Common myeloid progenitor, CD34-positive (primary cell): ENCODE measurements around the gene SORD.
A peak's percentile ranks its signal among the peaks of the same experiment; 100 is the strongest.
"Not testable (repeated sequence)": the region's sequence is repeated elsewhere in the genome, so short reads cannot be mapped to it uniquely, and the experiment has no call there.

Source experiments
- CTCF ChIA-PET: fragments of 350-600 bp; sonication (Branson Sonifier 250); formaldehyde crosslinking; loops from one replicate; lab custom pipeline; 2021; ENCODE audit warnings: antibody characterized with exemption; lab: Charles Lee
- POLR2A ChIA-PET: fragments of 350-600 bp; sonication (Branson Sonifier 250); formaldehyde crosslinking; loops from one replicate; lab custom pipeline; 2021; ENCODE audit warnings: antibody characterized with exemption; lab: Charles Lee
- DNase-seq, 3 donors: peaks; one replicate each; pipeline versions ENCODE4 v3.0.0 to v3.0.0-alpha.2; 2013
- H3K27ac ChIP-seq, 2 experiments: 1 replicate in 1 of 2; 2 replicates in 1 of 2; pipeline ENCODE4 v1.7.0; 2013; ENCODE audit warnings: inconsistent platforms in 2 of 2, low read length in 2 of 2, mild to moderate bottlenecking in 2 of 2, low read depth in 1 of 2, moderate library complexity in 1 of 2; ENCODE audit not compliant: severe bottlenecking in 2 of 2, insufficient read depth in 1 of 2, poor library complexity in 1 of 2
- H3K27me3 ChIP-seq, 5 experiments: replicated peaks in 2 of 5; 1 replicate in 3 of 5; 2 replicates in 2 of 5; pipeline versions ENCODE4 v1.6.1 to v1.7.0; 2013; ENCODE audit warnings: low read length in 4 of 5, mild to moderate bottlenecking in 2 of 5, moderate library complexity in 2 of 5, inconsistent platforms in 1 of 5; ENCODE audit not compliant: insufficient read depth in 5 of 5, control insufficient read depth in 4 of 5
- H3K36me3 ChIP-seq, 4 experiments: 1 replicate in 2 of 4; 2 replicates in 2 of 4; pipeline versions ENCODE4 v1.6.1 to v1.7.0; 2013; ENCODE audit warnings: low read length in 3 of 4, control low read depth in 1 of 4, mild to moderate bottlenecking in 1 of 4; ENCODE audit not compliant: control insufficient read depth in 4 of 4, insufficient read depth in 4 of 4
- H3K4me1 ChIP-seq, 4 experiments: 1 replicate in 3 of 4; 2 replicates in 1 of 4; pipeline versions ENCODE4 v1.6.1 to v1.7.1; 2013; ENCODE audit warnings: low read length in 3 of 4, mild to moderate bottlenecking in 3 of 4, control low read depth in 1 of 4, inconsistent platforms in 1 of 4, moderate library complexity in 1 of 4; ENCODE audit not compliant: control insufficient read depth in 4 of 4, insufficient read depth in 4 of 4; ENCODE audit errors: control extremely low read depth in 1 of 4
- H3K4me3 ChIP-seq, 7 experiments: 1 replicate in 4 of 7; 2 replicates in 3 of 7; pipeline versions ENCODE4 v1.5.1 to v1.7.0; 2013; ENCODE audit warnings: mild to moderate bottlenecking in 7 of 7, low read length in 6 of 7, moderate library complexity in 6 of 7, inconsistent platforms in 2 of 7, low read depth in 2 of 7, control low read depth in 1 of 7; ENCODE audit not compliant: insufficient read depth in 4 of 7, control insufficient read depth in 1 of 7; ENCODE audit errors: extremely low read depth in 1 of 7
- H3K9me3 ChIP-seq, 5 experiments: 1 replicate in 4 of 5; 2 replicates in 1 of 5; pipeline versions ENCODE4 v1.6.1 to v1.7.1; 2013; ENCODE audit warnings: low read length in 4 of 5, mild to moderate bottlenecking in 2 of 5, inconsistent platforms in 1 of 5, low read depth in 1 of 5, moderate library complexity in 1 of 5; ENCODE audit not compliant: control insufficient read depth in 4 of 5, insufficient read depth in 2 of 5; ENCODE audit errors: control extremely low read depth in 1 of 5
- WGBS: methylation state at CpG from one replicate; pipeline ENCODE4 v1.1.5; 2013; ENCODE audit not compliant: insufficient coverage; 5-methylcytosine and 5-hydroxymethylcytosine counted together

SORD gene

DNA sequence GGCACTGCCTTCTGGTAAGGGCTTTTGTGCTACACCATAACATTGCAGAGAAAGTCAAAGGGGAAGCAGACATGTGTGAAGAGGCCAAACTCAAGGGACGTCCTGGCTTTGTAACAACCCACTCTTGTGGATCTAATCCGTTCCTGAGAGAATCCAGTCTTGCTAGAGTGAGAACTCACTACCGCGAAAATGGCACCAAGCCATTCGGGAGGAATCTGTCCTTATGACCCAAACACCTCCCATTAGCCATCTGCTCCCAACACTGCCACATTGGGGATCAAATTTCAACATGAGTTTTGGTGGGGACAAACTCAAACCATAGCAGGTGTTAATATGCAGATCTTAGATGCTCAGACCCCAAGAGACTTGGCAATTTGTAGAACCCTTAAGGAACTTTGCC lies 56.2 kb downstream of the SORD start:
- H3K4me1 ChIP-seq, H3K27me3 ChIP-seq, DNase-seq, H3K27ac ChIP-seq, CTCF ChIA-PET, H3K4me3 ChIP-seq, POLR2A ChIA-PET, H3K9me3 ChIP-seq, H3K36me3 ChIP-seq: not testable (repeated sequence)
- 89% methylated on average over 5 of the region's 5 CpGs for WGBS

- H3K4me3 ChIP-seq, H3K4me1 ChIP-seq, H3K27ac ChIP-seq, POLR2A ChIA-PET, DNase-seq, H3K9me3 ChIP-seq, H3K36me3 ChIP-seq, H3K27me3 ChIP-seq: not testable (repeated sequence)
- 100% methylated on average over 2 of the region's 5 CpGs for WGBS
- CTCF ChIA-PET, result interaction anchor here (2.1 kb wide), 1 partner anchor 38 kb away, joined by 5 read pairs; no protein-coding TSS in a partner anchor
Observed at GRCh38 chr15:45079628-45080246, 56.7 kb downstream of the SORD start.

GRCh38 chr15:45080593-45080992 lies 57.6 kb downstream of the SORD start:
- not testable (repeated sequence) for H3K27me3 ChIP-seq

GRCh38 chr15:45082412-45082811 lies 59.4 kb downstream of the SORD start:
- DNase-seq, H3K36me3 ChIP-seq, H3K4me1 ChIP-seq, H3K9me3 ChIP-seq, H3K27ac ChIP-seq, POLR2A ChIA-PET, H3K4me3 ChIP-seq, H3K27me3 ChIP-seq: not testable (repeated sequence)
- 100% methylated on average over 1 of the region's 10 CpGs for WGBS
- CTCF ChIA-PET, result interaction anchor here (1.3 kb wide), 1 partner anchor 30 kb away, joined by 3 read pairs; no protein-coding TSS in a partner anchor

More at GRCh38 chr15:45080593-45080992, 57.6 kb downstream of the SORD start:
- 88% methylated on average over 2 of the region's 3 CpGs for WGBS
- H3K36me3 ChIP-seq, H3K27ac ChIP-seq, H3K4me1 ChIP-seq, POLR2A ChIA-PET, H3K4me3 ChIP-seq, DNase-seq, H3K9me3 ChIP-seq: not testable (repeated sequence)
- CTCF ChIA-PET, result interaction anchor here (2.1 kb wide), 1 partner anchor 38 kb away, joined by 5 read pairs; no protein-coding TSS in a partner anchor

DNA sequence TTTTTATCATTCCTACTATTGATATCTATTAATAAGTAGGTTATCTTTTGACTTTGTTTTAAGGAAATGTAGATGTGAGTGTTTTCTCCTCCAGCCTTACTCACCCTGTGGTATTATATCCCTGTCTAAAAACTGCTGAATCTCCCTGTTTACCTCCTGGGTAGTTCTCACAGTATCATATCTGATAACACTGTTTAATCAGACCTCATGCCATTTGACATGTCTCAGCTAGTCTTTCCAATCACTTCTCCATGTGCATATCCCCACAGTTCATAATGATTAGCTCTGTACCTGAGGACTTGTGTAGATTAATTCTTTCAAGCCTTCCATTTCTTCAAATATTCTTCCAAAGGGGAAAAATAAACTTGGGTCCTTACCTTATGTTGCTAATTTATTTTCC lies 60.2 kb downstream of the SORD start:
- no peaks in the 10 kb centered on the region for H3K4me1 ChIP-seq
- H3K4me3 ChIP-seq, result no peak overlapping the region
- H3K36me3 ChIP-seq, result no peaks in the 10 kb centered on the region
- CTCF ChIA-PET, result no interaction called here
- H3K27me3 ChIP-seq, result peaks cover 0 to 3% (median 0%) of the 10 kb centered on the region in 5 experiments
- H3K9me3 ChIP-seq, result no peaks in the 10 kb centered on the region
- POLR2A ChIA-PET, result no interaction called here
- no peak for DNase-seq
- H3K27ac ChIP-seq, result no peak overlapping the region

DNA sequence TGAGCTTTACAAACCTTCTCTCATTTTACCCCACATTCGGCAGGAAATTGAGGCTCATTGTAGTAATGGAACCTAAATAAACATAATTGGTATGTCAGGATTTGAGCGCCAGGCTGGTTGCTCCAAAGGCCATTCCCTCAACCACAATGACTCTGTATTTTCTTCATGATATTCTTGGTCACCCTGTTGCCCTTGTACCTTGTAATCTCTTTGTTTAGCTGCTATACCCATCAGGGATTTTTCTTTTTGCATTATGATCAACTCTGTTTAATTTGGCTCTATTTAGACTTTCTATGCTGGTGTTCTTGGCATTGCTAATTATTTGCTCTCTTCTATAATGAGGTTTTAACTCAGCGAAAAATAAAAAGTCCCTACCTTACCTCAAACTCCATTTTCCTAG lies 61.2 kb downstream of the SORD start:
- H3K27ac ChIP-seq, result no peak overlapping the region
- ChIA-PET CTCF (no interaction called here), POLR2A (no interaction called here)
- 100% methylated on average over 1 of the region's 3 CpGs for WGBS
- H3K4me3 ChIP-seq, result no peak overlapping the region
- peaks cover 0 to 5% (median 0%) of the 10 kb centered on the region in 5 experiments for H3K27me3 ChIP-seq
- DNase-seq, result peak in 1 of 3 donors; percentile 4
- no peaks in the 10 kb centered on the region for H3K36me3 ChIP-seq
- no peaks in the 10 kb centered on the region for H3K9me3 ChIP-seq
- H3K4me1 ChIP-seq, result no peaks in the 10 kb centered on the region

DNA sequence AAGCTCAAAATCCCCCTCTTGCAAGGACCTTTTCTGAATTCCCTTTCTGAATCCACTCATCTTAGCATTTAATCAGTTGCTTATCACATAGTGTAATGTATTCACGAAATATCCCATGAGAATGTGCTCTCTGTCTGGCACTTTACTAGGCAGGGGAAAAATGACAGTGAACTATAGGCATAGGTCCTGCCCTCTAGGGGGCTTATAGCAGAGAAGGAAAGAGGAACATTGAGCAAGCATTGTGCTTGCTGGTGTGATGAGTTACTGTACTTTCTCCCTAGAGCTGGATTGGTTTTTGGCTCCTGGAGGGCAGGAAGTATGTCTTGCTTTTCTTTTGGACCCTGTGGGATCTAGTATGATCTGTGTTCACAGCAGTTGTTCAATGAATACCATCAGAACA lies 64.5 kb downstream of the SORD start:
- CTCF ChIA-PET, result no interaction called here
- H3K4me1 ChIP-seq, result no peaks in the 10 kb centered on the region

More for the DNA sequence above, 64.5 kb downstream of the SORD start:
- no peaks in the 10 kb centered on the region for H3K36me3 ChIP-seq
- H3K27ac ChIP-seq, result no peak overlapping the region
- POLR2A ChIA-PET, result interaction anchor here (0.5 kb wide), 1 partner anchor 275 kb away, joined by 3 read pairs; no protein-coding TSS in a partner anchor
- WGBS, result 80% methylated on average over 1 of the region's 1 CpG
- peak in 2 of 3 donors; percentile 4 to 11 for DNase-seq
- peaks cover 0 to 10% (median 0%) of the 10 kb centered on the region in 5 experiments for H3K27me3 ChIP-seq
- no peaks in the 10 kb centered on the region for H3K9me3 ChIP-seq
- no peak overlapping the region for H3K4me3 ChIP-seq
